NT2/D1 (cell line): Measurements from ENCODE around the gene PPP1R36.
"Not testable (repeated sequence)": the region's sequence is repeated elsewhere in the genome, so short reads cannot be mapped to it uniquely, and the experiment has no call there.

Experiments
- DNase-seq: peaks from one replicate; pipeline ENCODE4 v3.0.0-alpha.2; 2011; ENCODE audit warnings: low read depth, low spot score
- H3K27me3 ChIP-seq: 2 replicates; pipeline ENCODE4 v1.6.0; 2011; ENCODE audit warnings: mild to moderate bottlenecking; ENCODE audit not compliant: insufficient read length, insufficient read depth
- H3K36me3 ChIP-seq: 2 replicates; pipeline ENCODE4 v1.6.1; 2011; ENCODE audit warnings: mild to moderate bottlenecking, low read length, mixed read lengths; ENCODE audit not compliant: insufficient read depth, insufficient read length
- H3K4me1 ChIP-seq: 2 replicates; pipeline ENCODE4 v1.5.1; 2011; ENCODE audit not compliant: insufficient read depth, insufficient read length
- H3K4me3 ChIP-seq: 2 replicates; pipeline ENCODE4 v1.5.1; 2011; ENCODE audit warnings: low read depth; ENCODE audit not compliant: insufficient read length
- H3K9ac ChIP-seq: 2 replicates; pipeline ENCODE4 v1.6.0; 2011; ENCODE audit warnings: low read depth; ENCODE audit not compliant: insufficient read length
- H3K9me3 ChIP-seq: 2 replicates; pipeline ENCODE4 v1.5.1; 2011; ENCODE audit warnings: mild to moderate bottlenecking, low read length; ENCODE audit not compliant: insufficient read depth
- SUZ12 ChIP-seq: IDR thresholded peaks from 2 replicates; pipeline ENCODE4 v1.6.1; 2011; ENCODE audit not compliant: insufficient read length, insufficient read depth; ENCODE audit errors: extremely low read depth
- YY1 ChIP-seq: IDR thresholded peaks from 2 replicates; pipeline ENCODE4 v1.6.1; 2011; ENCODE audit not compliant: insufficient read length, insufficient read depth
- ZNF274 ChIP-seq: IDR thresholded peaks from 2 replicates; pipeline ENCODE4 v1.6.1; 2011; ENCODE audit warnings: mild to moderate bottlenecking, low read depth, low read length

Gene PPP1R36

GRCh38 chr14:64541972-64542835, 7.6 kb upstream of the PPP1R36 start:
- Histone ChIP-seq H3K4me3 (no peak overlapping the region), H3K27me3 (no peaks in the 10 kb centered on the region), H3K9ac (no peak overlapping the region), H3K9me3 (peaks cover 21% of the 10 kb centered on the region; the same call in 1 of the 2 replicates), H3K4me1 (peaks cover 2% of the 10 kb centered on the region), H3K36me3 (no peaks in the 10 kb centered on the region)
- no peak for DNase-seq
- TF ChIP-seq ZNF274 (no peak), YY1 (no peak), SUZ12 (no peak)

GRCh38 chr14:64542836-64543201, 6.9 kb upstream of the PPP1R36 start:
- Histone ChIP-seq H3K9me3 (peaks cover 21% of the 10 kb centered on the region; the same call in 1 of the 2 replicates), H3K4me3 (no peak overlapping the region), H3K27me3 (no peaks in the 10 kb centered on the region), H3K9ac (no peak overlapping the region), H3K36me3 (no peaks in the 10 kb centered on the region), H3K4me1 (peaks cover 2% of the 10 kb centered on the region)
- no peak for DNase-seq
- TF ChIP-seq ZNF274 = no peak
- no peak for TF ChIP-seq YY1
- no peak for TF ChIP-seq SUZ12

- TF ChIP-seq ZNF274 (no peak), SUZ12 (no peak), YY1 (no peak)
- Histone ChIP-seq H3K27me3 (peaks cover 13% of the 10 kb centered on the region), H3K9ac (no peak overlapping the region), H3K4me1 (peaks cover 2% of the 10 kb centered on the region), H3K9me3 (peaks cover 21% of the 10 kb centered on the region; the same call in 1 of the 2 replicates), H3K36me3 (no peaks in the 10 kb centered on the region), H3K4me3 (no peak overlapping the region)
- no peak for DNase-seq
Measured at GRCh38 chr14:64544607-64545312, 5.0 kb upstream of the PPP1R36 start.

DNA sequence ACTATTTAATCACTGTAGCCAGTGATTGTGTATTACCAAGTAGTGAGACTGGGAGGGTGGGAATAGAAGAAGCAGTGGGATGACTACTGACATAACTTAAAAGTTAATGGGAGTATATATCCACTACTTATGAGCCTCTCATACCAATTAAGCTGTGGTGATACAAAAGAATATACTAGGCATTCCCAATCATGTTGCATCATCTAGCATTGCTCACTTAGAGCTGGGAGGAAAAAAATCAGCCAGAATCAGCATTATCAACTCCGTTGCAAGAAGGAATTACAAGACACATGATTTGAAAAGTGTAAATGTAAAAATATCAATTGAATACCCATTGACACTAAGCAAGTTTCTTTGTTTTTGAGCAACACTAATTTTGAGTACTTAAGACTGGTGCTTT, 745 bp upstream of the PPP1R36 start:
- Histone ChIP-seq H3K27me3 (peaks cover 35% of the 10 kb centered on the region), H3K4me1 (no peaks in the 10 kb centered on the region), H3K9me3 (no peaks in the 10 kb centered on the region), H3K9ac (no peak overlapping the region), H3K4me3 (no peak overlapping the region), H3K36me3 (no peaks in the 10 kb centered on the region)
- no peak for DNase-seq
- TF ChIP-seq ZNF274 = no peak
- no peak for TF ChIP-seq SUZ12
- TF ChIP-seq YY1 = no peak

- no peaks in the 10 kb centered on the region for H3K4me1 ChIP-seq
- no peak overlapping the region for H3K4me3 ChIP-seq
- no peaks in the 10 kb centered on the region for H3K9me3 ChIP-seq
- H3K36me3 ChIP-seq = no peaks in the 10 kb centered on the region
- H3K27me3 ChIP-seq = peaks cover 35% of the 10 kb centered on the region
- no peak overlapping the region for H3K9ac ChIP-seq
- no peak for DNase-seq
- TF ChIP-seq YY1 = no peak
- TF ChIP-seq SUZ12 = no peak
- TF ChIP-seq ZNF274 = no peak
Measured at GRCh38 chr14:64550621-64551333, 1.0 kb downstream of the PPP1R36 start.

DNA sequence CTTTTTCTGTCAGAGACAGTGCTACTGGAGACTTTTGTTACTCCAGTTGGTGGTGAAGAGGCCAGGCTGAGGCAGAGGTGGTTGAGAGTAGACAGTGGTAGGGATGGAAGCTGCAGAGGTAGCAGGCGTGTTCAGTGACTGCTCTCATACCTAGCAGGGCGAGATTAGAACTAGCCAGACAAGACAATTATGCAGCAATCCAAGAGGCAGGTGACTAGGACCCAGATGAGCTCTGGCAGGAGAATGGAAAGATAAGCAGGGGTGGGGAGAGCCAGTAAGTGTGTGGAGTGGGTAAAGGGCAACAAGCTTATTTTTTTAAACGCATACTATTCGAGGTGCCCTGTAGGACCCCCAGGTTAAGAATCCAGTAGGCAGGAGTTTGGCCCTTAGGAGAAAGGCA, 4.8 kb downstream of the PPP1R36 start:
- no peak overlapping the region for H3K4me3 ChIP-seq
- H3K27me3 ChIP-seq = peaks cover 23% of the 10 kb centered on the region
- H3K9ac ChIP-seq = no peak overlapping the region
- no peak for DNase-seq
- TF ChIP-seq ZNF274 (no peak), YY1 (no peak), SUZ12 (no peak)
- no peaks in the 10 kb centered on the region for H3K4me1 ChIP-seq
- H3K9me3 ChIP-seq = no peaks in the 10 kb centered on the region
- H3K36me3 ChIP-seq = no peaks in the 10 kb centered on the region

DNA sequence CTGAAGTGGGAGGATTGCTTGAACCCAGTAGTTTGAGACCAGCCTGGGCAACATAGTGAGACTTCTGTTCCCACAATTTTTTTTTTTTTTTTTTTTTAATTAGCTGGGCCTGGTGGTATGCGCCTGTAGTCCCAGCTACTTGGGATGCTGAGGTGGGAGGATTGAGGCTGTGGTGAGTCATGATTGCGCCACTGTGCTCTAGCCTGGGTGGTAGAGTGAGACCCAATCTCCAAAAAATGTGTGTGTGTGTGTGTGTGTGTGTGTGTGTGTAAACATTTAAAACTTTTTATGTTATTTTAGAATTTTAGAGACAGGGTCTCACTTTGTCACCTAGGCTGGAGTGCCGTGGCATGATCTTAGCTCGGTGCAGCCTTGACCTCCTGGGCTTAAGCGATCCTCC, 6.8 kb downstream of the PPP1R36 start:
- H3K9ac ChIP-seq = no peak overlapping the region
- peaks cover 4% of the 10 kb centered on the region for H3K27me3 ChIP-seq
- H3K36me3 ChIP-seq = no peaks in the 10 kb centered on the region
- H3K9me3 ChIP-seq = no peaks in the 10 kb centered on the region
- H3K4me3 ChIP-seq = no peak overlapping the region
- DNase-seq = no peak
- no peaks in the 10 kb centered on the region for H3K4me1 ChIP-seq
- no peak for TF ChIP-seq SUZ12
- no peak for TF ChIP-seq ZNF274
- no peak for TF ChIP-seq YY1

DNA sequence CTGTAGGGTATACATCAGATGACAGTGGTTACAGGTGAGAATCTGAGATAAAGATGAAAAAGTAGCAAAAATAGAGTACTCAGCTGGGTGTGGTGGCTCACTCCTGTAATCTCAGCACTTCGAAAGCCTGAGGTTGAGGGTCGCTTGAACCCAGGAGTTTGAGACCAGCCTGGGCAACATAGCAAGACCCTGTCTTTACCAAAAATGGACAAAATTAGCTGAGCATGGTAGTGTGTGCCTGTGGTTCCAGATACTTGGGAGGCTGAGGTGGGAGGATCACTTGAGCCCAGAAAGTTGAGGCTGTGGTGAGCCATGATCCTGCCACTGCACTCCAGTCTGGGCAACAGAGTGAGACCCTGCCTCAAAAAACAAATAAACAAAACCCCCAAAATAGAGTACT, 8.5 kb downstream of the PPP1R36 start:
- not testable (repeated sequence) for H3K36me3 ChIP-seq, H3K4me1 ChIP-seq, H3K27me3 ChIP-seq

More for the DNA sequence above, 8.5 kb downstream of the PPP1R36 start:
- H3K9ac ChIP-seq, H3K4me3 ChIP-seq, DNase-seq, H3K9me3 ChIP-seq: not testable (repeated sequence)
